ENCODE measurements around the gene COPA. TPM values are rescaled to one million over a fixed set of nuclear protein-coding genes. Genes with fewer than 3 reads are reported as not detected.
A peak's percentile ranks its signal among the peaks of the same experiment; 100 is the strongest.

COPA gene
- total and polyA plus RNA-seq, 10 donors, result 41.3 to 181 (median 117) TPM

GRCh38 chr1:160261893-160262794 lies 80.9 kb downstream of the COPA start, which contains the start of gene DCAF8:
Gene DCAF8 (minus strand): TSS chr1:160262549. CDS start chr1:160244008, 18,541 bp downstream.
- H3K36me3 ChIP-seq, result peaks cover 0 to 19% (median 2%) of the 10 kb centered on the region in 6 donors
- H3K4me1 ChIP-seq, result peaks cover 23 to 55% (median 49%) of the 10 kb centered on the region in 6 donors
- TF ChIP-seq POLR2AphosphoS5 (IDR thresholded peaks at IDR 0.05) (peak; percentile 99 to 100 (median 100)), POLR2A (IDR thresholded peaks at IDR 0.05) (peak; percentile 74 to 90 (median 87)), CTCF (IDR thresholded peaks at IDR 0.05 in 8 of 11, conservative IDR thresholded peaks at IDR 0.05 in 3 of 11) (peak in 3 of 11 experiments; percentile 6 to 34 (median 13))
- no peaks in the 10 kb centered on the region for H3K27me3 ChIP-seq (replicated peaks in 1 of 7)
- peak within 1 kb of the TSS; percentile 70 to 97 (median 80) for H3K4me3 ChIP-seq
- WGBS, 5 donors, result 0% methylated on average over 43 to 67 of the region's 67 CpGs
- intact Hi-C loops (cut with DNase I; ENCODE audit: low total_unique reads), result no loop called here
- DNase-seq, result peak; percentile 100
- H3K27ac ChIP-seq, result peak within 1 kb of the TSS; percentile 93 to 98 (median 96)
- H3K9me3 ChIP-seq, result no peaks in the 10 kb centered on the region

- Histone ChIP-seq H3K36me3 (peaks cover 0 to 19% (median 2%) of the 10 kb centered on the region in 6 donors), H3K27me3 (replicated peaks in 1 of 7) (no peaks in the 10 kb centered on the region), H3K4me1 (peaks cover 23 to 61% (median 55%) of the 10 kb centered on the region in 6 donors), H3K9me3 (no peaks in the 10 kb centered on the region), H3K4me3 (peak overlapping the region; percentile 70 to 97 (median 80)), H3K27ac (peak overlapping the region; percentile 93 to 98 (median 96))
- no peak for DNase-seq
- TF ChIP-seq POLR2A (IDR thresholded peaks at IDR 0.05), result no peak
- no peak for TF ChIP-seq CTCF (IDR thresholded peaks at IDR 0.05 in 8 of 11, conservative IDR thresholded peaks at IDR 0.05 in 3 of 11)
- TF ChIP-seq POLR2AphosphoS5 (IDR thresholded peaks at IDR 0.05), result no peak
- 0% methylated on average over 8 of the region's 8 CpGs for WGBS, 5 donors
- intact Hi-C loops (cut with DNase I; ENCODE audit: low total_unique reads), result no loop called here
Observed at GRCh38 chr1:160261556-160261892, 81.5 kb downstream of the COPA start.

GRCh38 chr1:160260406-160261382 lies 82.4 kb downstream of the COPA start:
- Histone ChIP-seq H3K4me1 (peaks cover 23 to 68% (median 61%) of the 10 kb centered on the region in 6 donors), H3K27me3 (replicated peaks in 1 of 7) (no peaks in the 10 kb centered on the region), H3K9me3 (no peaks in the 10 kb centered on the region), H3K27ac (peak overlapping the region; percentile 93 to 98 (median 96)), H3K4me3 (peak overlapping the region in 7 of 8 donors; percentile 70 to 97 (median 82)), H3K36me3 (peaks cover 0 to 21% (median 2%) of the 10 kb centered on the region in 6 donors)
- intact Hi-C loops (cut with DNase I; ENCODE audit: low total_unique reads), result no loop called here
- 35 to 63% (median 52%) methylated on average over 6 of the region's 6 CpGs for WGBS, 5 donors
- no peak for DNase-seq
- no peak for TF ChIP-seq POLR2A (IDR thresholded peaks at IDR 0.05)
- no peak for TF ChIP-seq POLR2AphosphoS5 (IDR thresholded peaks at IDR 0.05)
- TF ChIP-seq CTCF (IDR thresholded peaks at IDR 0.05 in 8 of 11, conservative IDR thresholded peaks at IDR 0.05 in 3 of 11), result no peak
